ENCODE results near the gene RFX8. TPM values are rescaled to one million over a fixed set of nuclear protein-coding genes. Genes with fewer than 3 reads are reported as not detected.

The RFX8 gene
- total RNA-seq, result under 0.01 and 1.8 TPM in 2 replicates

GRCh38 chr2:101474731-101475384 is at the start of gene RFX8:
TSS of gene RFX8 (minus strand) at chr2:101475112. CDS start at chr2:101466848, 8,264 bp downstream.

GRCh38 chr2:101387151-101387834 is 87.6 kb downstream of the RFX8 start, which contains the start of gene CREG2:
TSS of gene CREG2 (minus strand) at chr2:101387503. CDS start at chr2:101387457, 46 bp downstream.

Other genes with a start within 250 kb of the RFX8 start
- gene CNOT11, start 222.2 kb downstream of the RFX8 start, total RNA-seq, result 22.0 TPM in 2 replicates
- 30.3 and 37.4 TPM in 2 replicates for gene RNF149, start 166.4 kb downstream of the RFX8 start, total RNA-seq
- gene CREG2, start 87.6 kb downstream of the RFX8 start, total RNA-seq, result 0.36 and 0.65 TPM in 2 replicates
- 68.4 and 122 TPM in 2 replicates for gene MAP4K4, start 222.6 kb upstream of the RFX8 start, total RNA-seq

Measured in cardiac atrium fibroblast (primary cell).